Fibroblast of lung (primary cell): ENCODE measurements around the gene CNTNAP5.

Source experiments
- CTCF ChIP-seq, 2 donors: IDR thresholded peaks in 1 of 2; conservative IDR thresholded peaks in 1 of 2; 1 replicate in 1 of 2; 2 replicates in 1 of 2; pipeline ENCODE4 v1.5.1; 2011 to 2012; ENCODE audit warnings: low read length in 2 of 2, control low read depth in 1 of 2, inconsistent platforms in 1 of 2, low read depth in 1 of 2, mild to moderate bottlenecking in 1 of 2
- EZH2 ChIP-seq: IDR thresholded peaks from 2 replicates; pipeline ENCODE4 v1.5.1; 2012; ENCODE audit warnings: low read length, control low read depth, mild to moderate bottlenecking; ENCODE audit errors: missing control alignments

DNA sequence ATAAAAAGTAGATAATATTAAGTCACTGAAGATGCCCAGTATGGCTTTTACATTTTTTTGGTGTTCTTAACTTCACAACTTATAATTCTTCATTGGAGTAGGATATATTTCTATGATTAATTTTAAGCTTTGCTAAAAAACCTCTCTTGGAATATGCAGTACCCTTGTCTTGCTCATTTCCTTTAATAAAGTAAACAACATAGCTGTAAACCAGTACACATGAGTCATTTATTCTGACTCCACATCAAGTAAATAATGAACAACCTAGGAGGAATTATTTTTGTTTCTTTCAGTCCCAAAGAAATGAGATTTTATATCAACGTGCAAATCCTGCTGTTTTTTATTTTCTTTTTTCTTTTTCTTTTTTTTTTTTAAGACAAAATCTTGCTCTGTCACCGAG, 869.1 kb downstream of the CNTNAP5 start:
- TF ChIP-seq CTCF (conservative IDR thresholded peaks at IDR 0.05 in 1 of 2, IDR thresholded peaks at IDR 0.05 in 1 of 2; ENCODE audit: low read depth in 1 of 2, low read length in 2 of 2) (no peak), EZH2 (no peak)
